Caco-2 (cell line): ENCODE data around the gene IRX2. TPM values are rescaled to one million over a fixed set of nuclear protein-coding genes. Genes with fewer than 3 reads are reported as not detected.

Source experiments
- BruUV-seq: library from RNA; stranded (reverse); fragments of 400-500 nt; replicated peaks from 2 replicates; lab custom pipeline; 2021; lab: Mats Ljungman, UMichigan
- CTCF ChIA-PET: fragments of 300-600 bp; sonication (Branson Sonifier 250); formaldehyde crosslinking; loops from one replicate; lab custom pipeline; 2022; ENCODE audit warnings: antibody characterized with exemption; lab: Charles Lee
- POLR2A ChIA-PET: fragments of 300-600 bp; sonication (Branson Sonifier 250); formaldehyde crosslinking; loops from one replicate; lab custom pipeline; 2022; ENCODE audit warnings: antibody characterized with exemption; lab: Charles Lee
- DNase-seq, 2 experiments: peaks; one replicate each; pipeline versions ENCODE4 v3.0.0 to v3.0.0-alpha.2; 2020 to 2022
- H3K27me3 ChIP-seq: replicated peaks from 2 replicates; pipeline ENCODE4 v1.6.0; 2011; ENCODE audit warnings: low read length; ENCODE audit not compliant: control insufficient read depth, insufficient read depth
- H3K36me3 ChIP-seq: 2 replicates; pipeline ENCODE4 v1.5.1; 2011; ENCODE audit warnings: low read length; ENCODE audit not compliant: control insufficient read depth, insufficient read depth
- H3K4me1 ChIP-seq: fragments of 250-450 bp; sonication (Bioruptor Pico); 2 replicates; pipeline ENCODE4 v1.5.1; 2020; ENCODE audit warnings: mild to moderate bottlenecking
- H3K4me3 ChIP-seq: 2 replicates; pipeline ENCODE4 v1.5.1; 2011; ENCODE audit warnings: low read depth, mild to moderate bottlenecking, control low read depth, low read length
- H3K9me3 ChIP-seq: fragments of 250-450 bp; sonication (Bioruptor Pico); 2 replicates; pipeline ENCODE4 v1.5.1; 2020; ENCODE audit warnings: mild to moderate bottlenecking, moderate library complexity
- H3K27ac Mint-ChIP-seq: one replicate; pipeline ENCODE4 v1.8.0; 2022; ENCODE audit warnings: mixed read lengths; ENCODE audit not compliant: unreplicated experiment
- H3K27me3 Mint-ChIP-seq: one replicate; pipeline ENCODE4 v1.8.0; 2022; ENCODE audit warnings: mixed read lengths; ENCODE audit not compliant: insufficient read depth, unreplicated experiment
- H3K36me3 Mint-ChIP-seq: one replicate; pipeline ENCODE4 v1.8.0; 2022; ENCODE audit warnings: mild to moderate bottlenecking, mixed read lengths; ENCODE audit not compliant: insufficient read depth, unreplicated experiment
- H3K4me1 Mint-ChIP-seq: one replicate; pipeline ENCODE4 v1.8.0; 2022; ENCODE audit warnings: low read depth, mixed read lengths; ENCODE audit not compliant: unreplicated experiment
- H3K4me3 Mint-ChIP-seq: one replicate; pipeline ENCODE4 v1.8.0; 2022; ENCODE audit warnings: mild to moderate bottlenecking, moderate library complexity, mixed read lengths; ENCODE audit not compliant: unreplicated experiment
- H3K9me3 Mint-ChIP-seq: one replicate; pipeline ENCODE4 v1.8.0; 2022; ENCODE audit warnings: mixed read lengths; ENCODE audit not compliant: unreplicated experiment
- CTCF ChIP-seq, 2 experiments: fragments of 200-600 bp in 1 of 2; IDR thresholded peaks; 1 replicate in 1 of 2; 2 replicates in 1 of 2; pipeline versions ENCODE4 v1.5.1 to v1.8.0; 2011 to 2022; ENCODE audit warnings: antibody characterized with exemption in 1 of 2, control low read depth in 1 of 2, inconsistent platforms in 1 of 2, low read depth in 1 of 2, low read length in 1 of 2, mild to moderate bottlenecking in 1 of 2, moderate library complexity in 1 of 2; ENCODE audit not compliant: insufficient read depth in 1 of 2, severe bottlenecking in 1 of 2, unreplicated experiment in 1 of 2
- intact Hi-C: fragments of 100-400 bp; cut with micrococcal nuclease; formaldehyde crosslinking; loops from one replicate; pipeline ENCODE4 v1.10.0; 2022; ENCODE audit not compliant: unreplicated experiment
- total RNA-seq: library from RNA; stranded (reverse); gene quantifications from 2 replicates; pipeline ENCODE4 v1.2.3, GENCODE V29; 2022

Gene IRX2
- total RNA-seq, 1 experiment from 2014 or later: 44.1 TPM

DNA sequence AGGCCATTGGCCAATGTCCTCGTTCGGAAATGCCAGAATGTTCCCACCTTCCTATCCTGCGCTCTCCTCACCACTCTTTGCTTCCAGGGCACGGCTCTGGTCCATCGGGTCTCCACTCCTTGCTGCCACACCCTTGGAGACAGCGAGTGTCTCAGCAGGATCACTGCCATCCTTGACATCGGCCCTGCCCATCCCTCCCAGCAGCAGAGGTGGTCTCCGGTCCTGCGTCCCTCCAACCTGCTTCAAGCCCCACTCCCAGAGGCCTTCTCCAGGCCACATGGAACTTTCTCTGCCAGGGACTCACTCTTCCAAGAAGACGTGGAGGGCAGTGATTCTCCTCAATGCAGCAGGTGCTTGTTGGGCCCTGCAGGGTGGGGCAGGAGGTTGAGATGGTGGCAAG lies 42.7 kb downstream of the IRX2 start:
- no peaks in the 10 kb centered on the region for H3K27me3 ChIP-seq
- Mint-ChIP-seq H3K4me1 (no peaks in the 10 kb centered on the region), H3K27me3 (peaks cover 17% of the 10 kb centered on the region), H3K36me3 (no peaks in the 10 kb centered on the region), H3K27ac (no peak overlapping the region), H3K9me3 (no peaks in the 10 kb centered on the region), H3K4me3 (no peak overlapping the region)
- no peaks in the 10 kb centered on the region for H3K4me1 ChIP-seq
- no peak overlapping the region for H3K4me3 ChIP-seq
- no TSS peak for BruUV-seq
- no peaks in the 10 kb centered on the region for H3K36me3 ChIP-seq
- CTCF ChIA-PET: no interaction called here
- no peak for TF ChIP-seq CTCF (IDR thresholded peaks at IDR 0.05; ENCODE audit: insufficient read depth in 1 of 2, low read depth in 1 of 2, low read length in 1 of 2, severe bottlenecking in 1 of 2, unreplicated experiment in 1 of 2)
- POLR2A ChIA-PET: no interaction called here
- no peak for DNase-seq
- no peaks in the 10 kb centered on the region for H3K9me3 ChIP-seq
- intact Hi-C loops: no loop called here

DNA sequence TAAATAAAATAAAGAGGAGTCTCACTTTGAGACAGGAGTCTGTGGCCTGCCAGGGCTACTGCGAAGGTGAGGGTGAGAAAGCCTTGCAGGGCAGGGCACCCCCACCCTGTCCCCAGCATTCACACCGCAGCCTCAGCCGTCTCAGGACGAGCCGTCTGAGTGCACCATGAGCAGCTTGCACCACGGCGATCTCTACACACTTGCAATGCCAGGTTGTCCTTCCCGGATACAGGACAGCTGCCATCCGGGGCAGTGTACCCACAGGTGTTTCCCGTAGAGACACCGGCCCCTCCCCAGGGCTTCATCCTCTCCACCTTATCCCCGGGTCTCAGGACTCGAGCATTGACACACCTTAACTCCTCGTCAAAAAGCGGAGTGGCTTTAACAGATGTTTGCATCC lies 43.3 kb downstream of the IRX2 start:
- intact Hi-C loops: no loop called here
- Histone ChIP-seq H3K27me3 (no peaks in the 10 kb centered on the region), H3K4me1 (no peaks in the 10 kb centered on the region), H3K4me3 (no peak overlapping the region), H3K36me3 (no peaks in the 10 kb centered on the region), H3K9me3 (no peaks in the 10 kb centered on the region)
- peaks cover 18% of the 10 kb centered on the region for H3K27me3 Mint-ChIP-seq
- no peak overlapping the region for H3K27ac Mint-ChIP-seq
- TF ChIP-seq CTCF (IDR thresholded peaks at IDR 0.05; ENCODE audit: insufficient read depth in 1 of 2, low read depth in 1 of 2, low read length in 1 of 2, severe bottlenecking in 1 of 2, unreplicated experiment in 1 of 2): no peak
- DNase-seq: no peak
- no peaks in the 10 kb centered on the region for H3K9me3 Mint-ChIP-seq
- CTCF ChIA-PET: no interaction called here
- no peaks in the 10 kb centered on the region for H3K36me3 Mint-ChIP-seq
- BruUV-seq: no TSS peak
- no peak overlapping the region for H3K4me3 Mint-ChIP-seq
- POLR2A ChIA-PET: no interaction called here
- H3K4me1 Mint-ChIP-seq: no peaks in the 10 kb centered on the region

DNA sequence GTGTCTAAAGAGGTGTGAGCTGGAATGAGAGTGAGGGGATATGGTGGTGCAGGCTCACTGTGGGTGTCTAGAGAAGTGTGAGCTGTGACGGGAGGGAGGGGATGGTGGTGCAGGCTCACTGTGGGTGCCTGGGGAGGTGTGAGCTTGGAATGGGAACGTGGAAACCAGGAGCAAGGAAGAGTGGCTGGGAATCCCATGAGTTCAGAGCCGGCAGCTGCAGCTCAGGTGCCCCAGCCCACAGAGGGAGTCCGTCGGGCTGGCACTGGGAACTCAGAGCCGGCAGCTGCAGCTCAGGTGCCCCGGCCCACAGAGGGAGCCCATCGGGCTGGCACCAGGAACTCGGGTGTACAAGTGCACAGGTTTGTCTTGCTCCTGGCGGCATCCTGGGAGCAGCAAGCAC lies 45.6 kb downstream of the IRX2 start:
- intact Hi-C loops: no loop called here
- no peak for TF ChIP-seq CTCF (IDR thresholded peaks at IDR 0.05; ENCODE audit: insufficient read depth in 1 of 2, low read depth in 1 of 2, low read length in 1 of 2, severe bottlenecking in 1 of 2, unreplicated experiment in 1 of 2)
- no peaks in the 10 kb centered on the region for H3K36me3 Mint-ChIP-seq
- no peaks in the 10 kb centered on the region for H3K9me3 ChIP-seq
- H3K27me3 Mint-ChIP-seq: peaks cover 17% of the 10 kb centered on the region
- no peaks in the 10 kb centered on the region for H3K4me1 Mint-ChIP-seq
- no peaks in the 10 kb centered on the region for H3K9me3 Mint-ChIP-seq
- H3K36me3 ChIP-seq: no peaks in the 10 kb centered on the region
- no peak for DNase-seq
- no TSS peak for BruUV-seq
- ChIA-PET CTCF (no interaction called here), POLR2A (no interaction called here)
- no peak overlapping the region for H3K27ac Mint-ChIP-seq
- H3K4me1 ChIP-seq: no peaks in the 10 kb centered on the region
- no peak overlapping the region for H3K4me3 Mint-ChIP-seq
- H3K27me3 ChIP-seq: no peaks in the 10 kb centered on the region
- no peak overlapping the region for H3K4me3 ChIP-seq
